Neutrophil (primary cell): ENCODE measurements around the gene CCL28.

ENCODE experiments used
- H3K27ac ChIP-seq: fragments of 200-600 bp; sonication (generic); 2 replicates; pipeline ENCODE4 v1.5.1; 2016; ENCODE audit warnings: mild to moderate bottlenecking, moderate library complexity
- H3K27me3 ChIP-seq: fragments of 200-600 bp; sonication (generic); 2 replicates; pipeline ENCODE4 v1.6.0; 2016; ENCODE audit warnings: mild to moderate bottlenecking
- H3K36me3 ChIP-seq: fragments of 200-600 bp; sonication (generic); 2 replicates; pipeline ENCODE4 v1.5.1; 2017
- H3K4me1 ChIP-seq, 2 experiments: fragments of 200-600 bp in 1 of 2; sonication (generic) in 1 of 2; 1 replicate in 1 of 2; 2 replicates in 1 of 2; pipeline versions ENCODE4 v1.5.1 to v1.6.1; 2013 to 2016; ENCODE audit warnings: low read depth in 1 of 2, low read length in 1 of 2, mild to moderate bottlenecking in 1 of 2, moderate library complexity in 1 of 2; ENCODE audit not compliant: control insufficient read depth in 1 of 2, insufficient read depth in 1 of 2
- H3K4me3 ChIP-seq, 2 experiments: fragments of 200-600 bp in 1 of 2; sonication (generic) in 1 of 2; 1 replicate in 1 of 2; 2 replicates in 1 of 2; pipeline ENCODE4 v1.5.1; 2013 to 2016; ENCODE audit warnings: low read depth in 1 of 2, low read length in 1 of 2, mild to moderate bottlenecking in 1 of 2, moderate library complexity in 1 of 2
- H3K9me3 ChIP-seq: fragments of 200-600 bp; sonication (generic); 2 replicates; pipeline ENCODE4 v1.5.1; 2016
- CTCF ChIP-seq: fragments of 200-600 bp; sonication (generic); IDR thresholded peaks from 2 replicates; pipeline ENCODE4 v1.5.1; 2016; ENCODE audit warnings: antibody characterized with exemption

CCL28 gene

GRCh38 chr5:43357067-43357466 is 55.1 kb downstream of the CCL28 start:
- no peak overlapping the region for H3K27ac ChIP-seq
- no peaks in the 10 kb centered on the region for H3K4me1 ChIP-seq
- no peak for TF ChIP-seq CTCF
- no peaks in the 10 kb centered on the region for H3K27me3 ChIP-seq
- no peak overlapping the region for H3K4me3 ChIP-seq
- no peaks in the 10 kb centered on the region for H3K9me3 ChIP-seq
- no peaks in the 10 kb centered on the region for H3K36me3 ChIP-seq

- Histone ChIP-seq H3K4me3 (no peak overlapping the region), H3K36me3 (no peaks in the 10 kb centered on the region), H3K4me1 (no peaks in the 10 kb centered on the region), H3K9me3 (no peaks in the 10 kb centered on the region), H3K27me3 (no peaks in the 10 kb centered on the region), H3K27ac (no peak overlapping the region)
- TF ChIP-seq CTCF, result no peak
Measured at GRCh38 chr5:43354774-43355173, 57.4 kb downstream of the CCL28 start.

GRCh38 chr5:43353668-43354067 is 58.5 kb downstream of the CCL28 start:
- Histone ChIP-seq H3K27me3 (no peaks in the 10 kb centered on the region), H3K27ac (no peak overlapping the region), H3K9me3 (no peaks in the 10 kb centered on the region), H3K36me3 (no peaks in the 10 kb centered on the region), H3K4me1 (no peaks in the 10 kb centered on the region), H3K4me3 (no peak overlapping the region)
- TF ChIP-seq CTCF, result no peak

- Histone ChIP-seq H3K27ac (no peak overlapping the region), H3K36me3 (no peaks in the 10 kb centered on the region), H3K27me3 (no peaks in the 10 kb centered on the region), H3K4me1 (no peaks in the 10 kb centered on the region), H3K4me3 (no peak overlapping the region), H3K9me3 (no peaks in the 10 kb centered on the region)
- TF ChIP-seq CTCF, result no peak
Measured at GRCh38 chr5:43352915-43353314, 59.3 kb downstream of the CCL28 start.

- Histone ChIP-seq H3K9me3 (no peaks in the 10 kb centered on the region), H3K27ac (no peak overlapping the region), H3K4me3 (no peak overlapping the region), H3K36me3 (no peaks in the 10 kb centered on the region), H3K4me1 (no peaks in the 10 kb centered on the region), H3K27me3 (no peaks in the 10 kb centered on the region)
- no peak for TF ChIP-seq CTCF
Measured at GRCh38 chr5:43352131-43352530, 60.1 kb downstream of the CCL28 start.

- Histone ChIP-seq H3K27me3 (no peaks in the 10 kb centered on the region), H3K27ac (no peak overlapping the region), H3K4me3 (no peak overlapping the region), H3K36me3 (no peaks in the 10 kb centered on the region), H3K9me3 (no peaks in the 10 kb centered on the region), H3K4me1 (no peaks in the 10 kb centered on the region)
- TF ChIP-seq CTCF, result no peak
Measured at GRCh38 chr5:43348861-43349363, 63.3 kb downstream of the CCL28 start.
